HEK293 (cell line): Measurements from ENCODE around the gene CEND1.
A peak's percentile ranks its signal among the peaks of the same experiment; 100 is the strongest.

ENCODE experiments used
- CTCF ChIA-PET: fragments of 350-600 bp; formaldehyde crosslinking; extraction: SDS; loops from one replicate; lab custom pipeline; 2021; ENCODE audit warnings: antibody characterized with exemption; lab: Yijun Ruan, JAX
- POLR2A ChIA-PET: fragments of 300-600 bp; formaldehyde crosslinking; extraction: SDS; loops from one replicate; lab custom pipeline; 2020; ENCODE audit warnings: antibody characterized with exemption, inconsistent platforms; lab: Yijun Ruan, JAX
- H3K27ac ChIP-seq: fragments of 200-500 bp; sonication (Bioruptor generic); 2 replicates; pipeline ENCODE4 v1.5.1; 2014; ENCODE audit warnings: low read depth, low read length, control low read depth, inconsistent platforms; ENCODE audit errors: extremely low read depth
- H3K36me3 ChIP-seq, 2 experiments: fragments of 200-500 bp in 1 of 2; sonication (Bioruptor generic) in 1 of 2; 1 replicate in 1 of 2; 2 replicates in 1 of 2; pipeline ENCODE4 v1.5.1; 2014 to 2017; ENCODE audit warnings: inconsistent platforms in 2 of 2, low read length in 2 of 2; ENCODE audit not compliant: control insufficient read depth in 2 of 2, insufficient read depth in 1 of 2
- H3K4me1 ChIP-seq: fragments of 200-500 bp; sonication (Bioruptor generic); 2 replicates; pipeline ENCODE4 v1.5.1; 2014; ENCODE audit warnings: mild to moderate bottlenecking, low read length, inconsistent platforms; ENCODE audit not compliant: control insufficient read depth, insufficient read depth
- H3K4me3 ChIP-seq: 2 replicates; pipeline ENCODE4 v1.5.1; 2011; ENCODE audit warnings: low read depth, mild to moderate bottlenecking, control low read depth, low read length, moderate library complexity
- H3K9me3 ChIP-seq: fragments of 200-500 bp; sonication (Bioruptor generic); 2 replicates; pipeline ENCODE4 v1.5.1; 2014; ENCODE audit warnings: low read depth, low read length, inconsistent platforms; ENCODE audit not compliant: control insufficient read depth, insufficient read depth
- GLIS2 ChIP-seq: fragments of 450-650 bp; formaldehyde crosslinking; IDR thresholded peaks from 2 replicates; pipeline ENCODE4 v1.5.1; 2016; ENCODE audit warnings: missing biosample characterization, missing genetic modification characterization
- KLF10 ChIP-seq: fragments of 450-650 bp; IDR thresholded peaks from 2 replicates; pipeline ENCODE4 v1.5.1; 2018; ENCODE audit warnings: missing biosample characterization, mild to moderate bottlenecking, missing genetic modification characterization
- KLF16 ChIP-seq: fragments of 450-650 bp; formaldehyde crosslinking; IDR thresholded peaks from 2 replicates; pipeline ENCODE4 v1.5.1; 2017; ENCODE audit warnings: missing biosample characterization, missing genetic modification characterization
- KLF8 ChIP-seq: fragments of 450-650 bp; formaldehyde crosslinking; IDR thresholded peaks from 2 replicates; pipeline ENCODE4 v1.5.1; 2016; ENCODE audit warnings: missing biosample characterization, missing genetic modification characterization
- KLF9 ChIP-seq: fragments of 450-650 bp; formaldehyde crosslinking; IDR thresholded peaks from 2 replicates; pipeline ENCODE4 v1.5.1; 2016; ENCODE audit warnings: missing biosample characterization, missing genetic modification characterization, low read depth
- PBX3 ChIP-seq: sonication (generic); formaldehyde crosslinking; IDR thresholded peaks from 2 replicates; pipeline ENCODE4 v1.8.1; 2022; ENCODE audit warnings: mild to moderate bottlenecking, moderate library complexity, missing genetic modification reagents
- ZBTB8A ChIP-seq: fragments of 450-650 bp; formaldehyde crosslinking; IDR thresholded peaks from 2 replicates; pipeline ENCODE4 v1.5.1; 2016; ENCODE audit warnings: missing biosample characterization, missing genetic modification characterization
- ZEB2 ChIP-seq: fragments of 450-650 bp; formaldehyde crosslinking; IDR thresholded peaks from 2 replicates; pipeline ENCODE4 v1.5.1; 2016; ENCODE audit warnings: missing biosample characterization, missing genetic modification characterization
- ZFHX2 ChIP-seq: fragments of 450-650 bp; formaldehyde crosslinking; conservative IDR thresholded peaks from 2 replicates; pipeline ENCODE4 v1.5.1; 2016; ENCODE audit warnings: missing biosample characterization, missing genetic modification characterization
- ZIC2 ChIP-seq: fragments of 450-650 bp; formaldehyde crosslinking; IDR thresholded peaks from 2 replicates; pipeline ENCODE4 v1.5.1; 2016; ENCODE audit warnings: missing biosample characterization, missing genetic modification characterization
- ZNF335 ChIP-seq: fragments of 450-650 bp; formaldehyde crosslinking; conservative IDR thresholded peaks from 2 replicates; pipeline ENCODE4 v1.5.1; 2016; ENCODE audit warnings: missing biosample characterization, missing genetic modification characterization
- ZNF571 ChIP-seq: fragments of 450-650 bp; formaldehyde crosslinking; IDR thresholded peaks from 2 replicates; pipeline ENCODE4 v1.5.0; 2017; ENCODE audit warnings: missing biosample characterization, missing genetic modification characterization
- ZNF707 ChIP-seq: fragments of 450-650 bp; formaldehyde crosslinking; IDR thresholded peaks from 2 replicates; pipeline ENCODE4 v1.5.1; 2016; ENCODE audit warnings: missing biosample characterization, missing genetic modification characterization
- ZNF837 ChIP-seq: fragments of 450-650 bp; formaldehyde crosslinking; IDR thresholded peaks from 2 replicates; pipeline ENCODE4 v1.5.1; 2016; ENCODE audit warnings: missing biosample characterization, missing genetic modification characterization
- ZSCAN23 ChIP-seq: fragments of 450-650 bp; formaldehyde crosslinking; IDR thresholded peaks from 2 replicates; pipeline ENCODE4 v1.5.1; 2016; ENCODE audit warnings: missing biosample characterization, missing genetic modification characterization
- TF ChIP-seq, protein P1 (sequence below): fragments of 450-650 bp; formaldehyde crosslinking; IDR thresholded peaks from 2 replicates; pipeline ENCODE4 v1.5.1; 2016; ENCODE audit warnings: missing biosample characterization, missing genetic modification characterization
- TF ChIP-seq, protein P2 (sequence below): fragments of 450-650 bp; formaldehyde crosslinking; IDR thresholded peaks from 2 replicates; pipeline ENCODE4 v1.5.1; 2016; ENCODE audit warnings: missing biosample characterization, missing genetic modification characterization
- TF ChIP-seq, protein P3 (sequence below): fragments of 450-650 bp; formaldehyde crosslinking; optimal IDR thresholded peaks from 2 replicates; pipeline ENCODE3; 2016; ENCODE audit warnings: missing biosample characterization, mild to moderate bottlenecking, missing genetic modification characterization
- TF ChIP-seq, protein P4 (sequence below): fragments of 450-650 bp; formaldehyde crosslinking; IDR thresholded peaks from 2 replicates; pipeline ENCODE4 v1.5.1; 2016; ENCODE audit warnings: missing biosample characterization, missing genetic modification characterization

The CEND1 gene

GRCh38 chr11:799641-800316, 9.9 kb upstream of the CEND1 start:
- ChIA-PET CTCF (interaction anchor here (1.2 kb wide), 1 partner anchor 11 kb away, joined by 6 read pairs; no protein-coding TSS in a partner anchor), POLR2A (interaction anchor here (1.3 to 1.5 kb wide), 2 partner anchors 9 to 21 kb away, joined by 3 read pairs; partner anchors contain the start of gene RPLP2)
- Histone ChIP-seq H3K9me3 (no peaks in the 10 kb centered on the region), H3K36me3 (peaks cover 0 to 54% of the 10 kb centered on the region in 2 experiments; a peak in 1 of 3 replicates), H3K27ac (no peak overlapping the region), H3K4me1 (peaks cover 6% of the 10 kb centered on the region), H3K4me3 (no peak overlapping the region)
- TF ChIP-seq, protein P1, sequence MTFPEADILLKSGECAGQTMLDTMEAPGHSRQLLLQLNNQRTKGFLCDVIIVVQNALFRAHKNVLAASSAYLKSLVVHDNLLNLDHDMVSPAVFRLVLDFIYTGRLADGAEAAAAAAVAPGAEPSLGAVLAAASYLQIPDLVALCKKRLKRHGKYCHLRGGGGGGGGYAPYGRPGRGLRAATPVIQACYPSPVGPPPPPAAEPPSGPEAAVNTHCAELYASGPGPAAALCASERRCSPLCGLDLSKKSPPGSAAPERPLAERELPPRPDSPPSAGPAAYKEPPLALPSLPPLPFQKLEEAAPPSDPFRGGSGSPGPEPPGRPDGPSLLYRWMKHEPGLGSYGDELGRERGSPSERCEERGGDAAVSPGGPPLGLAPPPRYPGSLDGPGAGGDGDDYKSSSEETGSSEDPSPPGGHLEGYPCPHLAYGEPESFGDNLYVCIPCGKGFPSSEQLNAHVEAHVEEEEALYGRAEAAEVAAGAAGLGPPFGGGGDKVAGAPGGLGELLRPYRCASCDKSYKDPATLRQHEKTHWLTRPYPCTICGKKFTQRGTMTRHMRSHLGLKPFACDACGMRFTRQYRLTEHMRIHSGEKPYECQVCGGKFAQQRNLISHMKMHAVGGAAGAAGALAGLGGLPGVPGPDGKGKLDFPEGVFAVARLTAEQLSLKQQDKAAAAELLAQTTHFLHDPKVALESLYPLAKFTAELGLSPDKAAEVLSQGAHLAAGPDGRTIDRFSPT (tag by site-specific recombination), result 0 out of 2 replicates have a peak, but pooled peaks have one; percentile 15
- no peak for TF ChIP-seq ZSCAN23 (tag by site-specific recombination)
- TF ChIP-seq, protein P2, sequence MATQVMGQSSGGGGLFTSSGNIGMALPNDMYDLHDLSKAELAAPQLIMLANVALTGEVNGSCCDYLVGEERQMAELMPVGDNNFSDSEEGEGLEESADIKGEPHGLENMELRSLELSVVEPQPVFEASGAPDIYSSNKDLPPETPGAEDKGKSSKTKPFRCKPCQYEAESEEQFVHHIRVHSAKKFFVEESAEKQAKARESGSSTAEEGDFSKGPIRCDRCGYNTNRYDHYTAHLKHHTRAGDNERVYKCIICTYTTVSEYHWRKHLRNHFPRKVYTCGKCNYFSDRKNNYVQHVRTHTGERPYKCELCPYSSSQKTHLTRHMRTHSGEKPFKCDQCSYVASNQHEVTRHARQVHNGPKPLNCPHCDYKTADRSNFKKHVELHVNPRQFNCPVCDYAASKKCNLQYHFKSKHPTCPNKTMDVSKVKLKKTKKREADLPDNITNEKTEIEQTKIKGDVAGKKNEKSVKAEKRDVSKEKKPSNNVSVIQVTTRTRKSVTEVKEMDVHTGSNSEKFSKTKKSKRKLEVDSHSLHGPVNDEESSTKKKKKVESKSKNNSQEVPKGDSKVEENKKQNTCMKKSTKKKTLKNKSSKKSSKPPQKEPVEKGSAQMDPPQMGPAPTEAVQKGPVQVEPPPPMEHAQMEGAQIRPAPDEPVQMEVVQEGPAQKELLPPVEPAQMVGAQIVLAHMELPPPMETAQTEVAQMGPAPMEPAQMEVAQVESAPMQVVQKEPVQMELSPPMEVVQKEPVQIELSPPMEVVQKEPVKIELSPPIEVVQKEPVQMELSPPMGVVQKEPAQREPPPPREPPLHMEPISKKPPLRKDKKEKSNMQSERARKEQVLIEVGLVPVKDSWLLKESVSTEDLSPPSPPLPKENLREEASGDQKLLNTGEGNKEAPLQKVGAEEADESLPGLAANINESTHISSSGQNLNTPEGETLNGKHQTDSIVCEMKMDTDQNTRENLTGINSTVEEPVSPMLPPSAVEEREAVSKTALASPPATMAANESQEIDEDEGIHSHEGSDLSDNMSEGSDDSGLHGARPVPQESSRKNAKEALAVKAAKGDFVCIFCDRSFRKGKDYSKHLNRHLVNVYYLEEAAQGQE, result no peak
- no peak for TF ChIP-seq ZIC2 (tag by site-specific recombination)
- 0 out of 2 replicates have a peak, but pooled peaks have one; percentile 23 for TF ChIP-seq KLF8 (tag by site-specific recombination)

DNA sequence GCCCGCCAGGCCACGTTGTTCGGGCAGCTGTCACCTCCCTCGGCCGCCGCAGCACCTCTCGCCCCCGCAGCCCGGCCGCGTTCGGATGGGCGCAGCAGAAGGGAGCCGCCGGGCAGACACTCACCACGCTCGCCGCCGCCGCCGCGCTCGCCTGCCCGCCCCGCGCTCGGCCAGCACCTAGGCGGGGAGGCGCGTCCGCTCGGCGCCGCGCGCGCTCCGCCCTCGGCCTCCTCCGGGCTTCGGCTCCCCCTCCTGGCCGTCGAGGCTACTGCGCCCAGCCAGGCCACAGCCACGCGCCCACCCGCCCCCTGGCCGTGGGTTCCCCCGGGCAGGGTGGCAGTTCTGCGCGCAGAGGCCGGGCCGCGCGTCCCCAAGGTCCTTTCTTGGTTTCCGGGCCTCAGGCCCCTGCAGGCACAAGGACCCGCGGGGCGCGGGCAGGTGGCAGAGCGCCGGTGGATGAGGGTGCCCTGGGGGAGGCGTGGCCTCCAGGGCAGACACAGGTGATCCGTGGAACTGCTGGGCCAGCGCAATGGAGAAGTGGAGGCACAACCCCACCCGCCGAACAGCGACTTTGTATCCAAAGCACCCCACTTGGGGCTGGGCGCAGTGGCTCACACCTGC, 8.3 kb upstream of the CEND1 start, which contains the start of gene SLC25A22:
Gene SLC25A22, minus strand, starts transcription at position 189 of the 621 bp plus-strand sequence. CDS start 3,275 bp downstream, outside the sequence.
- ChIA-PET CTCF (interaction anchor here (1.2 kb wide), 1 partner anchor 13 kb away, joined by 6 read pairs; no protein-coding TSS in a partner anchor), POLR2A (interaction anchor here (0.6 to 0.7 kb wide), 2 partner anchors 8 to 15 kb away, joined by 3 read pairs; no protein-coding TSS in a partner anchor)
- H3K4me3 ChIP-seq, result peak within 1 kb of the TSS; percentile 90
- peaks cover 6% of the 10 kb centered on the region for H3K4me1 ChIP-seq
- H3K27ac ChIP-seq, result peak within 1 kb of the TSS; percentile 74; the same call in 1 of the 2 replicates
- H3K9me3 ChIP-seq, result no peaks in the 10 kb centered on the region
- peaks cover 0 to 60% of the 10 kb centered on the region in 2 experiments; a peak in 1 of 3 replicates for H3K36me3 ChIP-seq
- no peak for TF ChIP-seq ZNF571 (tag by site-specific recombination)
- TF ChIP-seq, protein P3, sequence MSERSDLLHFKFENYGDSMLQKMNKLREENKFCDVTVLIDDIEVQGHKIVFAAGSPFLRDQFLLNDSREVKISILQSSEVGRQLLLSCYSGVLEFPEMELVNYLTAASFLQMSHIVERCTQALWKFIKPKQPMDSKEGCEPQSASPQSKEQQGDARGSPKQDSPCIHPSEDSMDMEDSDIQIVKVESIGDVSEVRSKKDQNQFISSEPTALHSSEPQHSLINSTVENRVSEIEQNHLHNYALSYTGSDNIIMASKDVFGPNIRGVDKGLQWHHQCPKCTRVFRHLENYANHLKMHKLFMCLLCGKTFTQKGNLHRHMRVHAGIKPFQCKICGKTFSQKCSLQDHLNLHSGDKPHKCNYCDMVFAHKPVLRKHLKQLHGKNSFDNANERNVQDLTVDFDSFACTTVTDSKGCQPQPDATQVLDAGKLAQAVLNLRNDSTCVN (tag by site-specific recombination), result peak; percentile 59
- TF ChIP-seq ZEB2 (tag by site-specific recombination), result peak; percentile 10; the same call in 1 of the 2 replicates
- TF ChIP-seq KLF16 (tag by site-specific recombination), result 0 out of 2 replicates have a peak, but pooled peaks have one; percentile 21
- TF ChIP-seq ZNF837 (tag by site-specific recombination), result no peak
- TF ChIP-seq KLF10, result 0 out of 2 replicates have a peak, but pooled peaks have one; percentile 38
- peak; percentile 6; the same call in 1 of the 2 replicates for TF ChIP-seq ZFHX2 (tag by site-specific recombination)
- TF ChIP-seq ZBTB8A (tag by site-specific recombination), result peak; percentile 72
- peak; percentile 28 for TF ChIP-seq ZNF335 (tag by site-specific recombination)
- peak; percentile 69; the same call in 1 of the 2 replicates for TF ChIP-seq PBX3
- TF ChIP-seq, protein P1 (tag by site-specific recombination), result peak; percentile 88
- TF ChIP-seq ZNF707 (tag by site-specific recombination), result no peak
- TF ChIP-seq GLIS2 (tag by site-specific recombination), result peak; percentile 33
- TF ChIP-seq KLF9 (tag by site-specific recombination), result peak; percentile 82
- TF ChIP-seq, protein P4, sequence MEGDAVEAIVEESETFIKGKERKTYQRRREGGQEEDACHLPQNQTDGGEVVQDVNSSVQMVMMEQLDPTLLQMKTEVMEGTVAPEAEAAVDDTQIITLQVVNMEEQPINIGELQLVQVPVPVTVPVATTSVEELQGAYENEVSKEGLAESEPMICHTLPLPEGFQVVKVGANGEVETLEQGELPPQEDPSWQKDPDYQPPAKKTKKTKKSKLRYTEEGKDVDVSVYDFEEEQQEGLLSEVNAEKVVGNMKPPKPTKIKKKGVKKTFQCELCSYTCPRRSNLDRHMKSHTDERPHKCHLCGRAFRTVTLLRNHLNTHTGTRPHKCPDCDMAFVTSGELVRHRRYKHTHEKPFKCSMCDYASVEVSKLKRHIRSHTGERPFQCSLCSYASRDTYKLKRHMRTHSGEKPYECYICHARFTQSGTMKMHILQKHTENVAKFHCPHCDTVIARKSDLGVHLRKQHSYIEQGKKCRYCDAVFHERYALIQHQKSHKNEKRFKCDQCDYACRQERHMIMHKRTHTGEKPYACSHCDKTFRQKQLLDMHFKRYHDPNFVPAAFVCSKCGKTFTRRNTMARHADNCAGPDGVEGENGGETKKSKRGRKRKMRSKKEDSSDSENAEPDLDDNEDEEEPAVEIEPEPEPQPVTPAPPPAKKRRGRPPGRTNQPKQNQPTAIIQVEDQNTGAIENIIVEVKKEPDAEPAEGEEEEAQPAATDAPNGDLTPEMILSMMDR (tag by site-specific recombination), result peak; percentile 70
